Ovary (tissue), 3 donors: ENCODE data around the gene DOCK1.

Experiments used
- CTCF ChIP-seq, 3 donors: fragments of 450-650 bp in 2 of 3; fragments of 200-600 bp in 1 of 3; IDR thresholded peaks; one replicate each; pipeline versions ENCODE4 v1.5.1 to v1.8.0; 2016 to 2022; ENCODE audit warnings: antibody characterized with exemption in 3 of 3, mild to moderate bottlenecking in 1 of 3
- EP300 ChIP-seq: sonication (generic); formaldehyde crosslinking; IDR thresholded peaks from one replicate; pipeline ENCODE4 v1.6.1; 2017; ENCODE audit warnings: antibody characterized with exemption
- POLR2A ChIP-seq: fragments of 450-650 bp; IDR thresholded peaks from one replicate; pipeline ENCODE4 v1.6.1; 2017; ENCODE audit warnings: antibody characterized with exemption, mild to moderate bottlenecking, moderate library complexity
- donor health status: DM: no; HTN: no; CAD: no.

DNA sequence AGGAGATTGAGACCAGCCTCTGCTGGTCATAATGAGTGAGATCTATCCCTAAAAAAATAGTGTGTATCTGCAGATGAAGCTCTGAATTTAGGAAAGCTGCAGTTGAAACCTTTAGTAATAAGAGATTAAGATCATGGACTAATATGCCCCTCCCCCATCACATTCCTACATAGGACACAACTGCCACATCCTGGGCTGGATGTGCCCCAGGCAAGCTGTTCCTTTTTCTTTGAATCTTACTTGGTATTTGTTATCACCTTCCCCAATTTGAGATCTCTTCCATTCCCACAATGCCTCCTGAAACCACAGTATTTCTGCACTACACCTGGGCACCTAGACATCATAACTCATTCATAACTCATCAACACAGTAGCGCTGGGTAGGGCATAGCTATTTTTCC lies 74.1 kb downstream of the DOCK1 start:
- TF ChIP-seq CTCF (IDR thresholded peaks at IDR 0.05) (no peak), EP300 (no peak), POLR2A (no peak)
